T-helper 2 cell treated with Interferon-gamma antibody and Interleukin-4, amounts not matched to agents 100 ng/mL and 5 ng/mL, for 36 hours (primary cell): ENCODE data around the gene LRRC45. TPM values are rescaled to one million over a fixed set of nuclear protein-coding genes. Genes with fewer than 3 reads are reported as not detected.

ENCODE experiments used
- intact Hi-C: fragments of 100-400 bp; cut with micrococcal nuclease; formaldehyde crosslinking; loops from one replicate; pipeline ENCODE4 v1.15.1; 2023
- total RNA-seq: library from RNA; stranded (reverse); gene quantifications from 2 replicates; pipeline ENCODE4 v1.2.3, GENCODE V29; 2022

The LRRC45 gene
- total RNA-seq, 1 donor from 2014 or later = 46.6 TPM

- intact Hi-C loops = loop anchor here (5.0 to 10.0 kb wide), 2 partner anchors 194 to 261 kb away; partner anchors contain the start of gene SLC16A3
Measured at GRCh38 chr17:82033359-82034085, 10.4 kb downstream of the LRRC45 start.

GRCh38 chr17:82034371-82035011, 11.4 kb downstream of the LRRC45 start:
- intact Hi-C loops = loop anchor here (5.0 to 10.0 kb wide), 2 partner anchors 193 to 260 kb away; partner anchors contain the start of gene SLC16A3

GRCh38 chr17:82035488-82035887, 12.4 kb downstream of the LRRC45 start:
- intact Hi-C loops = loop anchor here (10.0 kb wide), 1 partner anchor 259 kb away; no protein-coding TSS in a partner anchor

- intact Hi-C loops = loop anchor here (2.0 to 10.0 kb wide), 2 partner anchors 71 to 259 kb away; no protein-coding TSS in a partner anchor
Measured at GRCh38 chr17:82035956-82036633, 13.0 kb downstream of the LRRC45 start.

GRCh38 chr17:82036634-82037091, 13.6 kb downstream of the LRRC45 start:
- intact Hi-C loops = loop anchor here (1.0 to 10.0 kb wide), 4 partner anchors 13 to 258 kb away; partner anchors contain the start of genes FASN and LRRC45

- intact Hi-C loops = loop anchor here (1.0 to 10.0 kb wide), 4 partner anchors 14 to 258 kb away; partner anchors contain the start of genes FASN and LRRC45
Measured at GRCh38 chr17:82037092-82037888, 14.2 kb downstream of the LRRC45 start, which contains the start of gene DCXR. TSS of gene DCXR (minus strand) at chr17:82037697. CDS start at chr17:82037682, 15 bp downstream.

- intact Hi-C loops = loop anchor here (1.0 to 10.0 kb wide), 4 partner anchors 15 to 257 kb away; partner anchors contain the start of genes FASN and LRRC45
Measured at GRCh38 chr17:82037889-82038195, 14.7 kb downstream of the LRRC45 start.

GRCh38 chr17:82038796-82039409, 15.8 kb downstream of the LRRC45 start:
- intact Hi-C loops = loop anchor here (10.0 kb wide), 1 partner anchor 256 kb away; no protein-coding TSS in a partner anchor

GRCh38 chr17:82039695-82040299, 16.7 kb downstream of the LRRC45 start:
- intact Hi-C loops = loop anchor here (10.0 kb wide), 1 partner anchor 255 kb away; no protein-coding TSS in a partner anchor

- intact Hi-C loops = no loop called here
Measured at GRCh38 chr17:82041144-82041814, 18.2 kb downstream of the LRRC45 start.

GRCh38 chr17:82042649-82043048, 19.5 kb downstream of the LRRC45 start:
- intact Hi-C loops = no loop called here

- intact Hi-C loops = no loop called here
Measured at GRCh38 chr17:82043507-82043906, 20.4 kb downstream of the LRRC45 start.

- intact Hi-C loops = no loop called here
Measured at GRCh38 chr17:82045936-82046484, 22.9 kb downstream of the LRRC45 start.

- intact Hi-C loops = no loop called here
Measured at GRCh38 chr17:82046903-82047302, 23.8 kb downstream of the LRRC45 start.

GRCh38 chr17:82047379-82047778, 24.3 kb downstream of the LRRC45 start:
- intact Hi-C loops = no loop called here

- intact Hi-C loops = no loop called here
Measured at GRCh38 chr17:82047914-82048570, 24.9 kb downstream of the LRRC45 start.

GRCh38 chr17:82048571-82048971, 25.5 kb downstream of the LRRC45 start:
- intact Hi-C loops = no loop called here

- intact Hi-C loops = no loop called here
Measured at GRCh38 chr17:82049106-82049505, 26.0 kb downstream of the LRRC45 start.
